Measurements from ENCODE around the gene PRDM7. TPM values are rescaled to one million over a fixed set of nuclear protein-coding genes. Genes with fewer than 3 reads are reported as not detected.

PRDM7 gene
- total RNA-seq, 1 donor from 2014 or later: not detected

DNA sequence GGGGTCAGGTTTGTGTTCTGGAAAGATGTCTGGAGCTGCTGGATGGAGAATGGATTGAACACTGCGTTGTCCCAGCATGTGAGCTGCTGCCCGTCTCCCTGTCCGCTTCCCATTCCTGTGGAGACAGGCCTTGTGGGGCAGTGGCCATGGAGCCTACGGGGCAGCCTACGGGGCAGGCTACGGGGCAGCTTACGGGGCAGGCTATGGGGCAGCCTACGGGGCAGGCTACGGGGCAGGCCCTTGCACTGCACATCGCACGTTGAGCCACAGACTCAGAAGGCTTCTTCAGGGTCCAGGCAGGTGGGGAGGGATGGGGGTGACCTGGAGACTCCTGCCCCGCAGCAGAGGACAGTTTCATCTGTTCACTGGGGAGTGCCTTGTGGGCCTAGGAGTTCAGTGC is 48.1 kb downstream of the PRDM7 start:
- Mint-ChIP-seq H3K4me1 (ENCODE audit: unreplicated experiment) (peaks cover 1% of the 10 kb centered on the region), H3K4me3 (ENCODE audit: unreplicated experiment) (no peak overlapping the region), H3K27ac (ENCODE audit: unreplicated experiment) (no peak overlapping the region), H3K36me3 (ENCODE audit: unreplicated experiment) (no peaks in the 10 kb centered on the region), H3K9me3 (ENCODE audit: unreplicated experiment) (no peaks in the 10 kb centered on the region), H3K27me3 (ENCODE audit: unreplicated experiment) (peaks cover 14% of the 10 kb centered on the region)
- no peak for TF ChIP-seq CTCF (IDR thresholded peaks at IDR 0.05)
- no peak for DNase-seq (ENCODE audit: extremely low spot score, unreplicated experiment)

DNA sequence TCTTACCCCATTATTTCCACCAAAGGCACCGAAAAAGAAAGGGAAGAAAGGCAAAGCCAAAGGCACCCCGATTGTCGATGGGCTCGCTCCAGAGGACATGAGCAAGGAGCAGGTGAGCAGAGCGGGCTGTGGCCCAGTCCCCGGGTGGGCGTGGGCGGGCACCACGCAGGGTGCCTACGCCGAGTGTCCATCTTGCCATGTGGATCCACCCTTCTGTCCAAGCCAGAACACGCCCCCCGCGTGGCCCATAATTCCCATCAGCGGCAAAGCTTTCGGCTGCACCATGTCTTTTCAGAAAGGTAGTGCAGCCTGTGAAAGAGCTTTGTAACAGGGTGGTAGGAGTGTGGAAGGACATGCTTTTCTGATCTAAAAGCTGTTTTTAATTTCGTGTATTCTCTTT is 49.5 kb downstream of the PRDM7 start:
- H3K4me1 Mint-ChIP-seq (ENCODE audit: unreplicated experiment): peaks cover 1% of the 10 kb centered on the region
- peaks cover 14% of the 10 kb centered on the region for H3K27me3 Mint-ChIP-seq (ENCODE audit: unreplicated experiment)
- no peak overlapping the region for H3K4me3 Mint-ChIP-seq (ENCODE audit: unreplicated experiment)
- no peak for DNase-seq (ENCODE audit: extremely low spot score, unreplicated experiment)
- no peak for TF ChIP-seq CTCF (IDR thresholded peaks at IDR 0.05)
- H3K36me3 Mint-ChIP-seq (ENCODE audit: unreplicated experiment): no peaks in the 10 kb centered on the region
- H3K27ac Mint-ChIP-seq (ENCODE audit: unreplicated experiment): no peak overlapping the region
- H3K9me3 Mint-ChIP-seq (ENCODE audit: unreplicated experiment): no peaks in the 10 kb centered on the region

DNA sequence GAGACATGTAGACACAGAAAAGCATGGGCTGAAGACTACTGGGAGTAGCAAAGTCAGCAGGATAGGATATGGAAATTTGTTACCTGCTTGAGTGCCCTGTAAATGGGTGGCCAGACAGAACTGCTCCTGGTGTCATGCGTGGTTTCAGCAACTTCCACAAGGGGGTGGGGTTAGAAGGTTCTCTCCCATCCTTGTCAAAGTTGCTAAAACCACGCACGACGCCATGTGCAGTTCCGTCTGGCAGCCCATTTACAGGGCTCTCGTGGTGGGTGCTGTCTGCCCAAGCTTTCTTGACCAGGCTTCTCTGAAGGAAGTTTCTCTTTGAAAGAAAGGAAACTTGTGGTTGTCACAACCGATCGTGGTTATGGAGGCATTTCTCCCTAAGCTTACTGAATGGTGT is 51.0 kb downstream of the PRDM7 start:
- H3K27me3 Mint-ChIP-seq (ENCODE audit: unreplicated experiment): peaks cover 13% of the 10 kb centered on the region
- no peak overlapping the region for H3K4me3 Mint-ChIP-seq (ENCODE audit: unreplicated experiment)
- DNase-seq (ENCODE audit: extremely low spot score, unreplicated experiment): no peak
- H3K9me3 Mint-ChIP-seq (ENCODE audit: unreplicated experiment): no peaks in the 10 kb centered on the region
- no peaks in the 10 kb centered on the region for H3K36me3 Mint-ChIP-seq (ENCODE audit: unreplicated experiment)
- no peak for TF ChIP-seq CTCF (IDR thresholded peaks at IDR 0.05)
- peaks cover 7% of the 10 kb centered on the region for H3K4me1 Mint-ChIP-seq (ENCODE audit: unreplicated experiment)
- H3K27ac Mint-ChIP-seq (ENCODE audit: unreplicated experiment): no peak overlapping the region

DNA sequence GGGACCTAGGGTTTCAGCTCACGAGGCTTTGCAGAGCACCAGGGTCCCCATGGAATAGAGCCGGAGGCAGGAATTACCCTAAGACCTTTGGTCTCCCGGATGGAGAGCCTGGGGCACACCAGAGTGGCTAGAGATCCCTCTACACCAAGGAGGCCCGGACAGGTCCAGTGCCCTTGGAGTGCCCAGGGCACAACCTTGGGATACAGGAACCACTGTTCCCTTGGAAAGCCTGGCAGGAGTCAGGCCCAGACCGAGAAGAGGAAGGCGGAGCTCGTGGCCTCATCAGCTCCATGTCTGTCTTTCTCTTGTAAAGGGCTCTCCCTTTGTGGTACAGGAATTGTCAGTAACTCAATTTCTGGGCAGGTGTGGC is 54.1 kb downstream of the PRDM7 start:
- no peak for DNase-seq (ENCODE audit: extremely low spot score, unreplicated experiment)
- no peaks in the 10 kb centered on the region for H3K27me3 Mint-ChIP-seq (ENCODE audit: unreplicated experiment)
- no peak for TF ChIP-seq CTCF (IDR thresholded peaks at IDR 0.05)
- H3K4me3 Mint-ChIP-seq (ENCODE audit: unreplicated experiment): no peak overlapping the region
- H3K36me3 Mint-ChIP-seq (ENCODE audit: unreplicated experiment): no peaks in the 10 kb centered on the region
- H3K27ac Mint-ChIP-seq (ENCODE audit: unreplicated experiment): no peak overlapping the region
- H3K9me3 Mint-ChIP-seq (ENCODE audit: unreplicated experiment): no peaks in the 10 kb centered on the region
- peaks cover 24% of the 10 kb centered on the region for H3K4me1 Mint-ChIP-seq (ENCODE audit: unreplicated experiment)

DNA sequence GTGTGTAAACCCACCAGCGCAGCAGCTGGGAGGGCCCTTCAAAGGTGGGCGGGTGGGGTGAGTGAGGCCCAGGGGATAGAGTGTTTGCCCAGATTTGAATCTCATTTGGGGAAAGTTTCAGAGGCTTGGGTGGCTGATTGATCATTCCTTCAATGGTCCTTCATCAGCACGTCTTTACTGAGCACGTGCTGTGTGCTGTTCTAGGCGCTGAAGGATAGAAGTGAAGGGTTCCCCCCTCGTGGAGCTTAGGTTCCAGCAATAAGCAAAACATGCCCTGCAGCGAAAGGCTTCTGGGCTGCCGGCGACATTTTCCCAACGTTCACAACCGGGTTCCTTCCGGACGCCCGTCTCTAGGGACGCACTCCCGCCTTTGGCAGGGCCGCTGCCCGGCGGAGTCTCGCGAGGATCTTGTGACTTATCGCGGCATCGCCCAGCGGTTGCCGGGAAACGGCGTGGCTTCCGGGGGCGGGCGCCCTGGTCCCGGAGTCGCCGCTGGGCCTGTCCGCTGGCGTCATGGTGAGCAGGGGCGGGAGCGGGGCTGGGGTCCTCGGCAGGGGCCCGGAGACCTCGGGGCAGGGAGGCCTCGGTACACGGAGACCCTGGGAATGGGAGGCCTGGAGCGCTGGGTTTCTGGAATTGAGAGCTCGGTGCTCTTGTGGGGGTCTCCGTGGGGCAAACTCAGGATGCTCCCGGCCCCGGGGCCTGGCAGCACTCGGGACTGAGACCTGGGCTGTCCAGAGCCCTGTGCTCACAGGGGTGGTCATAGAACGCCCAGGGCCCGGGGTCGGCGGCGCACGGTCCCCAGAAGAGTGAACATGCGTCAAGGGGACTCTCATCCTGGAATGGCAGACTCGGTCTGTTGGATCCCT is 54.7 kb downstream of the PRDM7 start:
- Mint-ChIP-seq H3K4me3 (ENCODE audit: unreplicated experiment) (no peak overlapping the region), H3K4me1 (ENCODE audit: unreplicated experiment) (peaks cover 24% of the 10 kb centered on the region), H3K27me3 (ENCODE audit: unreplicated experiment) (no peaks in the 10 kb centered on the region), H3K27ac (ENCODE audit: unreplicated experiment) (no peak overlapping the region), H3K9me3 (ENCODE audit: unreplicated experiment) (no peaks in the 10 kb centered on the region), H3K36me3 (ENCODE audit: unreplicated experiment) (no peaks in the 10 kb centered on the region)
- TF ChIP-seq CTCF (IDR thresholded peaks at IDR 0.05): no peak
- no peak for DNase-seq (ENCODE audit: extremely low spot score, unreplicated experiment)
